NOMO-1 treated with dmso at 0.1 percent for 144 hours (cell line): Measurements from ENCODE around the gene CXCL13.
"Not testable (repeated sequence)": the region's sequence is repeated elsewhere in the genome, so short reads cannot be mapped to it uniquely, and the experiment has no call there.

Source experiments
- DNase-seq: peaks from one replicate; lab custom pipeline; 2025; ENCODE audit not compliant: unreplicated experiment; lab: John Stamatoyannopoulos, UW

The CXCL13 gene

GRCh38 chr4:77600521-77601451 is 4.8 kb upstream of the CXCL13 start:
- DNase-seq: no peak

GRCh38 chr4:77601614-77602187 is 3.9 kb upstream of the CXCL13 start:
- no peak for DNase-seq

GRCh38 chr4:77613267-77613666 is 7.6 kb downstream of the CXCL13 start:
- DNase-seq: no peak

- no peak for DNase-seq
These were observed 9.5 kb downstream of the CXCL13 start for GRCh38 chr4:77615153-77615552.

GRCh38 chr4:77617203-77617602 is 11.6 kb downstream of the CXCL13 start:
- DNase-seq: no peak

- peak; percentile 13 for DNase-seq
These were observed 13.0 kb downstream of the CXCL13 start for GRCh38 chr4:77618383-77619241.

GRCh38 chr4:77619408-77619807 is 13.8 kb downstream of the CXCL13 start:
- DNase-seq: no peak

- DNase-seq: no peak
These were observed 15.6 kb downstream of the CXCL13 start for GRCh38 chr4:77621254-77621653.

GRCh38 chr4:77623091-77623490 is 17.5 kb downstream of the CXCL13 start:
- DNase-seq: no peak

GRCh38 chr4:77624213-77624612 is 18.6 kb downstream of the CXCL13 start:
- DNase-seq: no peak

- no peak for DNase-seq
These were observed 19.9 kb downstream of the CXCL13 start for GRCh38 chr4:77625485-77625884.

- no peak for DNase-seq
These were observed 24.3 kb downstream of the CXCL13 start for GRCh38 chr4:77629885-77630284.

- DNase-seq: no peak
These were observed 25.7 kb downstream of the CXCL13 start for GRCh38 chr4:77631276-77631675.

- no peak for DNase-seq
These were observed 28.6 kb downstream of the CXCL13 start for GRCh38 chr4:77634132-77634785.

- no peak for DNase-seq
These were observed 29.6 kb downstream of the CXCL13 start for GRCh38 chr4:77635246-77635645.

- no peak for DNase-seq
These were observed 30.3 kb downstream of the CXCL13 start for GRCh38 chr4:77635876-77636275.

- DNase-seq: no peak
These were observed 31.3 kb downstream of the CXCL13 start for GRCh38 chr4:77636902-77637301.

- not testable (repeated sequence) for DNase-seq
These were observed 38.4 kb downstream of the CXCL13 start for GRCh38 chr4:77644069-77644468.

GRCh38 chr4:77650787-77651186 is 45.2 kb downstream of the CXCL13 start:
- DNase-seq: no peak

- DNase-seq: no peak
These were observed 46.2 kb downstream of the CXCL13 start for GRCh38 chr4:77651820-77652219.
